CD14-positive monocyte (primary cell): ENCODE measurements around the gene MOXD1. TPM values are rescaled to one million over a fixed set of nuclear protein-coding genes. Genes with fewer than 3 reads are reported as not detected.

Experiments
- DNase-seq, 3 donors: peaks; one replicate each; pipeline ENCODE4 v3.0.0-alpha.2; 2011 to 2022
- H2AFZ ChIP-seq: 2 replicates; pipeline ENCODE4 v1.6.0; 2012; ENCODE audit warnings: mild to moderate bottlenecking, low read depth, low read length, inconsistent platforms; ENCODE audit not compliant: insufficient read depth, poor library complexity, severe bottlenecking
- H3K27ac ChIP-seq, 2 donors: 1 replicate in 1 of 2; 2 replicates in 1 of 2; pipeline ENCODE4 v1.5.1; 2012 to 2013; ENCODE audit warnings: low read length in 2 of 2, control low read depth in 1 of 2, inconsistent platforms in 1 of 2, low read depth in 1 of 2, mild to moderate bottlenecking in 1 of 2
- H3K27me3 ChIP-seq, 2 donors: one replicate each; pipeline versions ENCODE4 v1.6.0 to v1.6.1; 2011 to 2013; ENCODE audit warnings: low read length in 2 of 2; ENCODE audit not compliant: control insufficient read depth in 2 of 2, insufficient read depth in 2 of 2
- H3K36me3 ChIP-seq, 2 donors: replicated peaks in 1 of 2; 1 replicate in 1 of 2; 2 replicates in 1 of 2; pipeline versions ENCODE4 v1.5.1 to v1.6.1; 2012 to 2013; ENCODE audit warnings: low read length in 2 of 2, control low read depth in 1 of 2, inconsistent platforms in 1 of 2, mild to moderate bottlenecking in 1 of 2; ENCODE audit not compliant: insufficient read depth in 2 of 2, control insufficient read depth in 1 of 2
- H3K4me1 ChIP-seq, 2 donors: 1 replicate in 1 of 2; 2 replicates in 1 of 2; pipeline versions ENCODE4 v1.5.1 to v1.6.1; 2012 to 2013; ENCODE audit warnings: low read length in 2 of 2, control low read depth in 1 of 2, inconsistent platforms in 1 of 2, mild to moderate bottlenecking in 1 of 2, moderate library complexity in 1 of 2; ENCODE audit not compliant: insufficient read depth in 2 of 2, control insufficient read depth in 1 of 2
- H3K4me2 ChIP-seq: replicated peaks from 2 replicates; pipeline ENCODE3; 2012; ENCODE audit warnings: low read length, moderate library complexity, mild to moderate bottlenecking; ENCODE audit not compliant: poor library complexity, severe bottlenecking; ENCODE audit errors: extremely low read depth
- H3K4me3 ChIP-seq, 3 experiments: fragments of 200-600 bp in 1 of 3; sonication (generic) in 1 of 3; replicated peaks in 1 of 3; 1 replicate in 2 of 3; 2 replicates in 1 of 3; pipeline ENCODE4 v1.5.1; 2011 to 2013; ENCODE audit warnings: low read length in 3 of 3, mild to moderate bottlenecking in 3 of 3, control low read depth in 2 of 3, low read depth in 2 of 3, inconsistent platforms in 1 of 3, moderate library complexity in 1 of 3
- H3K79me2 ChIP-seq: 2 replicates; pipeline ENCODE4 v1.6.0; 2012; ENCODE audit warnings: mild to moderate bottlenecking, control low read depth, inconsistent platforms, low read length, moderate library complexity; ENCODE audit not compliant: insufficient read depth
- H3K9ac ChIP-seq: 2 replicates; pipeline ENCODE4 v1.6.0; 2017; ENCODE audit warnings: low read length, mild to moderate bottlenecking; ENCODE audit not compliant: insufficient read depth, poor library complexity, severe bottlenecking
- H3K9me3 ChIP-seq, 2 donors: replicated peaks in 1 of 2; 1 replicate in 1 of 2; 2 replicates in 1 of 2; pipeline versions ENCODE4 v1.5.1 to v1.6.1; 2012 to 2013; ENCODE audit warnings: low read length in 2 of 2, control low read depth in 1 of 2; ENCODE audit not compliant: control insufficient read depth in 1 of 2, insufficient read depth in 1 of 2
- H4K20me1 ChIP-seq: 2 replicates; pipeline ENCODE4 v1.6.0; 2012; ENCODE audit warnings: mild to moderate bottlenecking, low read length, control low read depth, moderate library complexity; ENCODE audit not compliant: insufficient read depth
- H3K27ac Mint-ChIP-seq, 7 donors: one replicate each; pipeline ENCODE4 v1.8.0; 2020; ENCODE audit warnings: mild to moderate bottlenecking in 7 of 7, mixed read lengths in 7 of 7, moderate library complexity in 6 of 7, inconsistent platforms in 2 of 7
- H3K27me3 Mint-ChIP-seq, 3 donors: one replicate each; pipeline ENCODE4 v1.8.0; 2021 to 2022; ENCODE audit warnings: low read depth in 3 of 3, mild to moderate bottlenecking in 3 of 3, mixed read lengths in 3 of 3, moderate library complexity in 3 of 3, inconsistent platforms in 1 of 3
- H3K36me3 Mint-ChIP-seq, 2 donors: one replicate each; pipeline ENCODE4 v1.8.0; 2020; ENCODE audit warnings: mixed read lengths in 2 of 2, inconsistent platforms in 1 of 2, mild to moderate bottlenecking in 1 of 2
- H3K4me1 Mint-ChIP-seq: one replicate; pipeline ENCODE4 v1.8.0; 2020; ENCODE audit warnings: mild to moderate bottlenecking, mixed read lengths
- H3K4me3 Mint-ChIP-seq, 2 donors: one replicate each; pipeline ENCODE4 v1.8.0; 2020; ENCODE audit warnings: mild to moderate bottlenecking in 2 of 2, mixed read lengths in 2 of 2, moderate library complexity in 1 of 2
- H3K9me3 Mint-ChIP-seq, 7 donors: one replicate each; pipeline ENCODE4 v1.8.0; 2020 to 2022; ENCODE audit warnings: mixed read lengths in 7 of 7, mild to moderate bottlenecking in 6 of 7, moderate library complexity in 6 of 7, inconsistent platforms in 2 of 7
- WGBS: methylation state at CpG from one replicate; pipeline ENCODE4 v1.1.5; 2013; ENCODE audit warnings: missing lambda C conversion rate; ENCODE audit not compliant: insufficient coverage; 5-methylcytosine and 5-hydroxymethylcytosine counted together
- intact Hi-C, 2 donors: fragments of 100-400 bp; cut with micrococcal nuclease; formaldehyde crosslinking; loops; one replicate each; pipeline versions ENCODE4 v1.15.0 to v1.15.1; 2023
- polyA plus RNA-seq, 3 donors: library from polyadenylated mRNA; depleted of rRNA in 1 of 3; unstranded in 2 of 3; stranded (reverse) in 1 of 3; fragments of 300-500 nt in 2 of 3; fragments of >200 nt in 1 of 3; fragmentation: Illumina TruSeq in 2 of 3; gene quantifications; 1 replicate in 2 of 3; 2 replicates in 1 of 3; pipeline ENCODE4 v1.2.3, GENCODE V29; 2012 to 2021
- TF ChIP-seq, protein P1 (sequence below): fragments of 200-600 bp; IDR thresholded peaks from one replicate; pipeline ENCODE4 v1.8.0; 2022; ENCODE audit warnings: antibody characterized with exemption, mild to moderate bottlenecking

MOXD1 gene
- polyA plus RNA-seq, 3 donors: not detected

DNA sequence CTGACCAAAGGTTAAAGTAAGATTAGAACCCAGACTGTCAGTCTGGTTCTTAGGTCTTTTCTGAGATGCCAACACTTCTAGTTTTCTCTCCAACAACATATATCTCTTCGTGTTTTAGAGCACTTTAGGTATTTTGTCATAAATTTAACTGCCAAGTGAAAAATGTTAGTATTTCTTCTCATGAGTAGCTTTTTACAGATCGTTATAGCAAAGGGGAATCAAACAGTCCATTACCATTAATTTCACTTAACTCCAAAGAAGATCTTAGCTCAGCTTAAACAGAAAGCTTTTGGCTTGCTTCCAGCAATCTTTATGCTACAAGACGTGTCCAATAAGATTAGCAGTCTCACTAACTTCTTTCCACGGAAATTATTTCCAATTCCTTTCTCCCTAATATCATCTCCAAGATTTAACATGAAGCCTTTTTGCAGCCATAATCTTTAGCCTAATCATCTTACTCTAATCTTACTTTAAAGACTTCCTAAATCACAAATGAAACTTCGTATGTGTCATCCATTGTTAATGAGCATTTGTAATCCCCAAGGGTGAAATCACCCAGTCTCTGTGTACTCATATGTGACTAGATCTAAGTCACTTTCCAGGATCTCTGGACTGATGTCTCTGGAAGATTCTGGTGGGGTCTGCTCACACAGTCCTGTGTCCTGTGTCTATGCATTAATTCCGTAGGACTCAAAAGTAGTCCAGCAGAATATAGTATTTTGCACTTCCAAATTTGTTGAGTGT lies 38.7 kb downstream of the MOXD1 start:
- H3K27ac ChIP-seq: no peak overlapping the region
- H2AFZ ChIP-seq: no peak overlapping the region
- intact Hi-C loops: no loop called here
- no peak overlapping the region for H3K27ac Mint-ChIP-seq
- H3K9me3 Mint-ChIP-seq: no peaks in the 10 kb centered on the region
- H3K9ac ChIP-seq: no peak overlapping the region
- H3K27me3 ChIP-seq: no peaks in the 10 kb centered on the region
- no peaks in the 10 kb centered on the region for H4K20me1 ChIP-seq
- no peaks in the 10 kb centered on the region for H3K79me2 ChIP-seq
- no peak overlapping the region for H3K4me3 ChIP-seq
- no peaks in the 10 kb centered on the region for H3K4me1 ChIP-seq
- no peaks in the 10 kb centered on the region for H3K27me3 Mint-ChIP-seq
- no peaks in the 10 kb centered on the region for H3K9me3 ChIP-seq
- TF ChIP-seq, protein P1, sequence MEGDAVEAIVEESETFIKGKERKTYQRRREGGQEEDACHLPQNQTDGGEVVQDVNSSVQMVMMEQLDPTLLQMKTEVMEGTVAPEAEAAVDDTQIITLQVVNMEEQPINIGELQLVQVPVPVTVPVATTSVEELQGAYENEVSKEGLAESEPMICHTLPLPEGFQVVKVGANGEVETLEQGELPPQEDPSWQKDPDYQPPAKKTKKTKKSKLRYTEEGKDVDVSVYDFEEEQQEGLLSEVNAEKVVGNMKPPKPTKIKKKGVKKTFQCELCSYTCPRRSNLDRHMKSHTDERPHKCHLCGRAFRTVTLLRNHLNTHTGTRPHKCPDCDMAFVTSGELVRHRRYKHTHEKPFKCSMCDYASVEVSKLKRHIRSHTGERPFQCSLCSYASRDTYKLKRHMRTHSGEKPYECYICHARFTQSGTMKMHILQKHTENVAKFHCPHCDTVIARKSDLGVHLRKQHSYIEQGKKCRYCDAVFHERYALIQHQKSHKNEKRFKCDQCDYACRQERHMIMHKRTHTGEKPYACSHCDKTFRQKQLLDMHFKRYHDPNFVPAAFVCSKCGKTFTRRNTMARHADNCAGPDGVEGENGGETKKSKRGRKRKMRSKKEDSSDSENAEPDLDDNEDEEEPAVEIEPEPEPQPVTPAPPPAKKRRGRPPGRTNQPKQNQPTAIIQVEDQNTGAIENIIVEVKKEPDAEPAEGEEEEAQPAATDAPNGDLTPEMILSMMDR: no peak
- no peak overlapping the region for H3K4me3 Mint-ChIP-seq
- no peak overlapping the region for H3K4me2 ChIP-seq
- H3K4me1 Mint-ChIP-seq: no peaks in the 10 kb centered on the region
- H3K36me3 ChIP-seq: no peaks in the 10 kb centered on the region
- no peak for DNase-seq
- no peaks in the 10 kb centered on the region for H3K36me3 Mint-ChIP-seq
- 86% methylated on average over 3 of the region's 6 CpGs for WGBS

DNA sequence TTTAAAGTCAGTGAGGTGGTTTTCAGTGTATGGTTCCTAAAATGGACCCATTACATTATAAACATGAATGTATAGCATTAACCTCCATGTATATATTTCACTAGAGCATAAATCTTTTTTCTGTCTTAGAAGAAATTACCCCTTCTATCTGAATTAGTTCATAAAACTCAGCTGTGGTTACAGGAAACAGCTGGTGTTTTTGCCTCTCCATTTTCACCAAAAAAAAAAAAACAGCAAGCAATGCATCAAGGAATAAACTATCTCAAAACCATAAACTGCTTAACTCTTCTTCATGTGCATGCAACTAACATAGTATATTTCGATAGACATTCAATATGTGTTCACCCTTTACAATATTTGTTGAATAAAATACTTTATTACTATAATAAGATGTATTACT lies 40.2 kb downstream of the MOXD1 start:
- Histone ChIP-seq H3K27ac (no peak overlapping the region), H3K9ac (no peak overlapping the region), H3K4me2 (no peak overlapping the region), H3K4me1 (no peaks in the 10 kb centered on the region), H3K9me3 (no peaks in the 10 kb centered on the region), H3K27me3 (no peaks in the 10 kb centered on the region), H3K36me3 (no peaks in the 10 kb centered on the region), H2AFZ (no peak overlapping the region), H4K20me1 (no peaks in the 10 kb centered on the region), H3K79me2 (no peaks in the 10 kb centered on the region), H3K4me3 (no peak overlapping the region)
- DNase-seq: no peak
- TF ChIP-seq, protein P1: no peak
- Mint-ChIP-seq H3K4me1 (no peaks in the 10 kb centered on the region), H3K9me3 (peaks cover 0 to under 1% (median 0%) of the 10 kb centered on the region in 7 donors), H3K36me3 (no peaks in the 10 kb centered on the region), H3K27me3 (no peaks in the 10 kb centered on the region), H3K27ac (no peak overlapping the region), H3K4me3 (no peak overlapping the region)
- intact Hi-C loops: no loop called here
- WGBS: no CpG with 5 or more reads among the region's 1 CpG
